Measurements from ENCODE around the gene MYZAP. TPM values are rescaled to one million over a fixed set of nuclear protein-coding genes. Genes with fewer than 3 reads are reported as not detected.

Gene MYZAP
- total RNA-seq, 4 donors from 2014 or later, result 0.98 to 9.3 (median 2.7) TPM

DNA sequence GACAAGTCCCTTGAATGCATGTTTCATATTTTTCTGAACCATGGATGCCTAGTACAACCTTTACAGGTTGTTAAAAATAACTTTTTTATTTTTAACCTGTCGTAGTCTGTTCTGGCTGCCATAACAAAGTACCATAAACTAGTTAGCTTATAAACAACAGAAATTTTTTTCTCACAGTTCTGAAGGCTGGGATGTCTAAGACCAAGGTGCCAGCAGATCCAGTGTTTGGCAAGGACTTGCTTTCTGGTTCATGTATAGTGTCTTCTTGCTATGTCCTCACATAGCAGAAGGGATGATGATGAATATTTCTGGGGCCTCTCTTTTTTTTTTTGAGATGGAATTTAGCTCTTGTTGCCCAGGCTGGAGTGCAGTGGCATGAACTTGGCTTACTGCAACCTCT, 91.8 kb downstream of the MYZAP start:
- Histone ChIP-seq H3K4me3 (no peak overlapping the region), H3K9me3 (no peaks in the 10 kb centered on the region), H3K27me3 (no peaks in the 10 kb centered on the region), H3K27ac (no peak overlapping the region), H3K4me1 (peaks cover 0 to 10% (median 0%) of the 10 kb centered on the region in 4 donors), H3K36me3 (no peaks in the 10 kb centered on the region)
- no peak for TF ChIP-seq POLR2A (IDR thresholded peaks at IDR 0.05)
- TF ChIP-seq, protein P1, sequence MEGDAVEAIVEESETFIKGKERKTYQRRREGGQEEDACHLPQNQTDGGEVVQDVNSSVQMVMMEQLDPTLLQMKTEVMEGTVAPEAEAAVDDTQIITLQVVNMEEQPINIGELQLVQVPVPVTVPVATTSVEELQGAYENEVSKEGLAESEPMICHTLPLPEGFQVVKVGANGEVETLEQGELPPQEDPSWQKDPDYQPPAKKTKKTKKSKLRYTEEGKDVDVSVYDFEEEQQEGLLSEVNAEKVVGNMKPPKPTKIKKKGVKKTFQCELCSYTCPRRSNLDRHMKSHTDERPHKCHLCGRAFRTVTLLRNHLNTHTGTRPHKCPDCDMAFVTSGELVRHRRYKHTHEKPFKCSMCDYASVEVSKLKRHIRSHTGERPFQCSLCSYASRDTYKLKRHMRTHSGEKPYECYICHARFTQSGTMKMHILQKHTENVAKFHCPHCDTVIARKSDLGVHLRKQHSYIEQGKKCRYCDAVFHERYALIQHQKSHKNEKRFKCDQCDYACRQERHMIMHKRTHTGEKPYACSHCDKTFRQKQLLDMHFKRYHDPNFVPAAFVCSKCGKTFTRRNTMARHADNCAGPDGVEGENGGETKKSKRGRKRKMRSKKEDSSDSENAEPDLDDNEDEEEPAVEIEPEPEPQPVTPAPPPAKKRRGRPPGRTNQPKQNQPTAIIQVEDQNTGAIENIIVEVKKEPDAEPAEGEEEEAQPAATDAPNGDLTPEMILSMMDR (IDR thresholded peaks at IDR 0.05), result no peak
- no peak for TF ChIP-seq EP300 (IDR thresholded peaks at IDR 0.05)
- WGBS, 2 donors, result 86 to 87% methylated on average over 1 of the region's 1 CpG
- no peak for DNase-seq (ENCODE audit: low spot score in 2 of 2)

DNA sequence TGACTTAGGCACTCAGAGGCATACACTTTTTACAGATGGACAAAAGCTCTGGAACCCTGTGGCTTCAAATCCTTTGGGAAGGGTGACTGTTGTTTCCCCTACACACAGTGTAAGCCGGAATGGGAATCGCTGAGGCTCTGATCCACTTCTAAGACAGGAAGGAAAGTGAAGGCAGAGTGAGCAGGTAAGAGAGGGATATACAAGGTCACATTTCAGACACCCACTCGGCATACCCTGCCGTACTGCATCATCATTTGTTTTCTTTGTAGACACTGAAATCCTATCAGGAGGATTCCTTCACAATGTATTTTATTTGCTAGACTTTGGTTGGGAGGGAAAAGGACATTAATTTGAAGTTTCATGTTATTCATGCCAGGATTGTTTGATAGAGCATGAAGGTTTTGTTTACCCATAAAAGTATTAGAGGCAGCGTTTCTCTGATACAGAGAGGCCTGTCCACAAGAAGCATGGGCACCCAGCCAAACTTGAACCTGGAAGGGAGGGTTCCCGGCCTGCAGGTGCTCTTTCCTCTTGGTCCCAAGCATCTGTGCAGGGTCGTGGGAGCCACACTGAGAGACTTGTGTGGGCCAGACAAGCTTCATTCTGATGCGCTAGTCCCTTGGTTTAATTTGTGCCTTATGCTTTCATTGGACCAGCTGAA, 92.9 kb downstream of the MYZAP start:
- peaks cover 0 to 10% (median 0%) of the 10 kb centered on the region in 4 donors for H3K4me1 ChIP-seq
- H3K36me3 ChIP-seq, result no peaks in the 10 kb centered on the region
- no peak overlapping the region for H3K4me3 ChIP-seq
- H3K27ac ChIP-seq, result no peak overlapping the region
- 73 to 76% methylated on average over 8 of the region's 8 CpGs for WGBS, 2 donors
- no peak for DNase-seq (ENCODE audit: low spot score in 2 of 2)
- no peak for TF ChIP-seq POLR2A (IDR thresholded peaks at IDR 0.05)
- TF ChIP-seq, protein P1 (IDR thresholded peaks at IDR 0.05), result no peak
- no peaks in the 10 kb centered on the region for H3K9me3 ChIP-seq
- H3K27me3 ChIP-seq, result no peaks in the 10 kb centered on the region

DNA sequence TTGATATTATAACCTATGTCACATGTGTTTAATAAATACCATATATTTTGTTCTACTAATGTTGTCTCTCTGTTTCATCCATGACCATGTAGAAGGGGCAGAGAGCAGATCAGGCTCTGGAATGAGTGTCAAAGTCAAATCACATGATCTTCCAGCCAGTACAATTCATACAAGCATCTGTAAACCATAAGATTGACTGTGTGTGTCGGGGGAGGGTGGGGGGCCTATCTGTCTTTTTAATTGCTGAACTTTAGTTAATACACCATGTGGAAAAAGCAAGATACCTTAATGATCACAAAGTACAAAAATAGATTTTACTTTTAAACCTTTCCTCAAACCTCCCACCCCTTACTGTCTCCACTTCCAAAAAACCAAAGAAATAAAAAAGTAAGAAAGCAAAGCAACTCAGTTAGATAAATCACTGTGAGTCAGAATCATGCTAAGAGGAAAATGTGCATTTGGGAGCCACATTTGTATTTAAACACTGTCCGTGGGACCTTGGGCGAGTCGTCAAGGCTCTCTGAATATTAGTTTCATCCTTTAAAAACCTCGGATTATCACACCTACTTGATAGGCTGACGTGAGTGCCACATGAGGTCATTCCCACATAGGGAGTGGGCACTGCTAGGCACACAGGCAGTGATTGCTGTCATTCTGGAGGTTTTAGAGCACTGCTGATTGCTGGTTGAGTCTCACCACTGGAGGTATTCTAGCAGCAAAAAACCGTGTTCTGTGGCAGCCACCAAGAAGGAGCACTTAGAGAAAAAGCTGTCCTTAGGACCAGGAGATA, 93.8 kb downstream of the MYZAP start:
- Histone ChIP-seq H3K36me3 (no peaks in the 10 kb centered on the region), H3K4me1 (peaks cover 0 to 2% (median 0%) of the 10 kb centered on the region in 4 donors), H3K27me3 (no peaks in the 10 kb centered on the region), H3K27ac (peak overlapping the region in 1 of 4 donors; percentile 28), H3K4me3 (no peak overlapping the region), H3K9me3 (no peaks in the 10 kb centered on the region)
- 65 to 74% methylated on average over 7 of the region's 7 CpGs for WGBS, 2 donors
- no peak for DNase-seq (ENCODE audit: low spot score in 2 of 2)
- no peak for TF ChIP-seq EP300 (IDR thresholded peaks at IDR 0.05)
- TF ChIP-seq POLR2A (IDR thresholded peaks at IDR 0.05), result no peak
- TF ChIP-seq, protein P1 (IDR thresholded peaks at IDR 0.05), result no peak

DNA sequence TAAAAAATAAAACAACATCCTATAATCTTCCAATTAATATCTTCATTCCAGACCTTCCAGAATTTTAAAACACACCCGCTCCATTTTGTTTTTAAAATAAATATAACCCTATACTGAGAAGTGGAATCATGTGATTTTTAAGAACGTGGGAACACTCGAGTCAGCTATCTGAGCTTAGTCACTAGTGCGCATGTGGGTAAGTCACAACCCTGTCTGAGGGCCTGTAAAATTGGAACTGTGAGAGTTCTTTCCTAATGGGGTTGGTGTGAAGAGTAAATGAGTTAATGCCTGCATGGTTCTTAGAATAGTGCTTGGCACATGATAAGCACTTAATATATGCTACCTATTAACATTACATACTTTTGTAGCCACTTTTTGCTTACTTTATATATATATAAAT, 95.0 kb downstream of the MYZAP start:
- H3K4me3 ChIP-seq, result no peak overlapping the region
- 68 to 81% methylated on average over 4 of the region's 4 CpGs for WGBS, 2 donors
- TF ChIP-seq, protein P1 (IDR thresholded peaks at IDR 0.05), result no peak
- TF ChIP-seq EP300 (IDR thresholded peaks at IDR 0.05) (no peak), POLR2A (IDR thresholded peaks at IDR 0.05) (no peak)
- DNase-seq (ENCODE audit: low spot score in 2 of 2), result no peak
- H3K27me3 ChIP-seq, result no peaks in the 10 kb centered on the region
- no peaks in the 10 kb centered on the region for H3K36me3 ChIP-seq
- H3K27ac ChIP-seq, result no peak overlapping the region
- no peaks in the 10 kb centered on the region for H3K9me3 ChIP-seq
- no peaks in the 10 kb centered on the region for H3K4me1 ChIP-seq

DNA sequence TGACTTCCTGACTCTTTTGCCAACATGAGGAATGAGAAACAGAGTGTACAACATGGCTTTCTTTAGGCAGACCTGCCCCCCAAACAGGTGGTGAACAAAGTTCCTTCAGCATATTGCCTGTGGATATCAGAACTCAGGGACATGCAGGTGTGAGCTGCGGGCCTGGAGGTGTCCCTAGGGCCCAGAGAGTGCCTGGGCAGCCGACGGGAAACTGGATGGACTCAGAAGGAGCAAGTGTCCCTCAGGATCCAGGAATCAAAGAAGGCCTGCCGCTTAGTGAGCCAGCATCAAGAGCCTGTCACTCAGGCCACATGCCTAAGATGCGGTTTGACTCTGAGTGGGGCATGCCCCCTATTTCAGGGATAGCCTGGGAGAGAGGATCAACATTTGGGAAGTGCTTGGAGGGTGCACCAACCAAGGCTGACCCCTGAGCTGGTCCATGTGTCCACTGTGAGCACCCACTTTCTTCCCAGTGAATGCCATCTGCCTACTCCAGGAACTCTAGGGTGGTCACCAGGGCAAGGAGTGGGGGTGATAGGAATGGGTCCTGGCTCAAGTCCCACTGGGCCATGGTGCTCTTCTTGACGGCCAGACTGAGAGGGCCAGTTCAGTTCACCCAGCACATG, 98.8 kb downstream of the MYZAP start:
- peaks cover 0 to 6% (median 0%) of the 10 kb centered on the region in 4 donors for H3K4me1 ChIP-seq
- WGBS, 2 donors, result 79 to 89% methylated on average over 6 of the region's 6 CpGs
- no peak overlapping the region for H3K4me3 ChIP-seq
- H3K27me3 ChIP-seq, result no peaks in the 10 kb centered on the region
- DNase-seq (ENCODE audit: low spot score in 2 of 2), result no peak
- H3K27ac ChIP-seq, result no peak overlapping the region
- no peaks in the 10 kb centered on the region for H3K9me3 ChIP-seq
- TF ChIP-seq, protein P1 (IDR thresholded peaks at IDR 0.05), result no peak
- TF ChIP-seq EP300 (IDR thresholded peaks at IDR 0.05), result no peak
- TF ChIP-seq POLR2A (IDR thresholded peaks at IDR 0.05), result no peak
- H3K36me3 ChIP-seq, result no peaks in the 10 kb centered on the region
